GM12878 (cell line): ENCODE measurements around the gene TOR1A.

ENCODE experiments used
- NRF1 ChIP-seq: conservative IDR thresholded peaks from 2 replicates; pipeline ENCODE4 v1.6.1; 2011; ENCODE audit warnings: mild to moderate bottlenecking, low read depth, low read length, improper control_type of control experiment
- RFX5 ChIP-seq: IDR thresholded peaks from 2 replicates; pipeline ENCODE4 v1.6.1; 2011; ENCODE audit warnings: low read depth, low read length, improper control_type of control experiment
- ZNF274 ChIP-seq: IDR thresholded peaks from one replicate; pipeline ENCODE4 v1.8.0; 2011; ENCODE audit not compliant: insufficient read length, insufficient read depth
- TF ChIP-seq, protein P1 (sequence below): IDR thresholded peaks from 2 replicates; pipeline ENCODE4 v1.6.1; 2011; ENCODE audit warnings: borderline replicate concordance, low read depth, mild to moderate bottlenecking, moderate library complexity, low read length; ENCODE audit not compliant: insufficient read depth, poor library complexity, severe bottlenecking

DNA sequence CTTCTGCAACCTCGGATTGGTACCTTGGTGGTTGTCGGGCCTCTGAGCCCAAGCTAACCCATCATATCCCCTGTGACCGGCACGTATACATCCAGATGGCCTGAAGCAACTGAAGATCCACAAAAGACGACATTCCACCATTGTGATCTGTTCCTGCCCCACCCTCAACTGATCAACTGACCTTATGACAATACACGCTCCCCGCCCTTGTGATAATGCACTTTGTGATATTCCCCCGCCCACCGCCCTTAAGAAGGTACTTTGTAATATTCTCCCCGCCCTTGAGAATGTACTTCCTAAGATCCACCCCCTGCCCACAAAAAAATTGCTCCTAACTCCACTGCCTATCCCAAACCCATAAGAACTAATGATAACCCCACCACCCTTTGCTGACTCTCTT, 37.5 kb downstream of the TOR1A start:
- TF ChIP-seq, protein P1, sequence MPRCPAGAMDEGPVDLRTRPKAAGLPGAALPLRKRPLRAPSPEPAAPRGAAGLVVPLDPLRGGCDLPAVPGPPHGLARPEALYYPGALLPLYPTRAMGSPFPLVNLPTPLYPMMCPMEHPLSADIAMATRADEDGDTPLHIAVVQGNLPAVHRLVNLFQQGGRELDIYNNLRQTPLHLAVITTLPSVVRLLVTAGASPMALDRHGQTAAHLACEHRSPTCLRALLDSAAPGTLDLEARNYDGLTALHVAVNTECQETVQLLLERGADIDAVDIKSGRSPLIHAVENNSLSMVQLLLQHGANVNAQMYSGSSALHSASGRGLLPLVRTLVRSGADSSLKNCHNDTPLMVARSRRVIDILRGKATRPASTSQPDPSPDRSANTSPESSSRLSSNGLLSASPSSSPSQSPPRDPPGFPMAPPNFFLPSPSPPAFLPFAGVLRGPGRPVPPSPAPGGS, result no peak
- TF ChIP-seq RFX5 (no peak), ZNF274 (no peak), NRF1 (no peak)
